Posterior vena cava (tissue), 2 donors: ENCODE measurements around the gene CDC16. TPM values are rescaled to one million over a fixed set of nuclear protein-coding genes. Genes with fewer than 3 reads are reported as not detected.
"Not testable (repeated sequence)": the region's sequence is repeated elsewhere in the genome, so short reads cannot be mapped to it uniquely, and the experiment has no call there.

Experiments
- DNase-seq: peaks from one replicate; pipeline ENCODE4 v3.0.0-alpha.2; 2020; ENCODE audit warnings: low spot score
- intact Hi-C, 2 donors: fragments of 100-400 bp; cut with DNase I; formaldehyde crosslinking; loops; one replicate each; pipeline versions ENCODE4 v1.14.1 to v1.14.2; 2022 to 2023
- total RNA-seq, 2 donors: library from RNA; stranded (reverse); fragmentation: NEBNext Ultra II Directional; extraction: Animal tissue kit (Norgen Biotek cat#: 25700); gene quantifications; one replicate each; pipeline ENCODE4 v1.2.1, GENCODE V29; 2021
- donor health status: DM: yes; HTN: yes; CAD: no.
- donor health status: DM: yes; HTN: yes; CAD: no.

CDC16 gene
- total RNA-seq, 2 donors from 2014 or later = 46.8 TPM

GRCh38 chr13:114258589-114258988, 23.9 kb downstream of the CDC16 start:
- intact Hi-C loops = no loop called here
- DNase-seq = no peak

- DNase-seq = no peak
- intact Hi-C loops = no loop called here
These were observed 24.7 kb downstream of the CDC16 start for GRCh38 chr13:114259374-114259773.

- intact Hi-C loops = no loop called here
- no peak for DNase-seq
These were observed 25.3 kb downstream of the CDC16 start for GRCh38 chr13:114259974-114260373.

GRCh38 chr13:114260814-114261213, 26.1 kb downstream of the CDC16 start:
- intact Hi-C loops = no loop called here

GRCh38 chr13:114261328-114261965, 26.8 kb downstream of the CDC16 start:
- no peak for DNase-seq
- intact Hi-C loops = no loop called here

More at GRCh38 chr13:114260814-114261213, 26.1 kb downstream of the CDC16 start:
- no peak for DNase-seq

GRCh38 chr13:114263578-114263977, 28.9 kb downstream of the CDC16 start:
- no peak for DNase-seq
- intact Hi-C loops = no loop called here

GRCh38 chr13:114264313-114264712, 29.6 kb downstream of the CDC16 start:
- DNase-seq, intact Hi-C loops: not testable (repeated sequence)

GRCh38 chr13:114264886-114265611, 30.4 kb downstream of the CDC16 start:
- DNase-seq = no peak

GRCh38 chr13:114266241-114266640, 31.5 kb downstream of the CDC16 start:
- no peak for DNase-seq
- intact Hi-C loops = no loop called here

More at GRCh38 chr13:114264886-114265611, 30.4 kb downstream of the CDC16 start:
- intact Hi-C loops = no loop called here

GRCh38 chr13:114268344-114269280, 33.9 kb downstream of the CDC16 start:
- no peak for DNase-seq
- intact Hi-C loops = no loop called here

GRCh38 chr13:114269281-114269770, 34.6 kb downstream of the CDC16 start:
- DNase-seq = no peak
- intact Hi-C loops = no loop called here

- DNase-seq = no peak
- intact Hi-C loops = no loop called here
These were observed 38.3 kb downstream of the CDC16 start for GRCh38 chr13:114272977-114273376.

- intact Hi-C loops = no loop called here
These were observed 40.6 kb downstream of the CDC16 start for GRCh38 chr13:114275304-114275703.

GRCh38 chr13:114279146-114279545, 44.4 kb downstream of the CDC16 start:
- intact Hi-C loops = no loop called here
- no peak for DNase-seq

More at GRCh38 chr13:114275304-114275703, 40.6 kb downstream of the CDC16 start:
- DNase-seq = no peak

GRCh38 chr13:114279758-114280355, 45.2 kb downstream of the CDC16 start:
- intact Hi-C loops = no loop called here
- DNase-seq = no peak

- intact Hi-C loops = no loop called here
- DNase-seq = peak; percentile 97
These were observed 46.8 kb downstream of the CDC16 start, which contains the start of gene UPF3A for GRCh38 chr13:114281351-114282040. TSS of gene UPF3A (plus strand) at chr13:114281601. CDS start at chr13:114281640, 39 bp downstream.

- peak; percentile 85 for DNase-seq
- intact Hi-C loops = no loop called here
These were observed 47.5 kb downstream of the CDC16 start for GRCh38 chr13:114282041-114282670.

- DNase-seq = no peak
- intact Hi-C loops = no loop called here
These were observed 48.9 kb downstream of the CDC16 start for GRCh38 chr13:114283576-114283975.
